Stimulated activated CD8-positive, alpha-beta memory T cell treated with anti-CD3 and anti-CD28 coated beads, Interleukin-2, amount 100 ng/mL, for 1 hour (primary cell): Measurements from ENCODE around the gene PPP1R14D.

Experiments
- DNase-seq, 2 donors: peaks; one replicate each; pipeline ENCODE4 v3.0.0-alpha.2; 2020; ENCODE audit warnings: low read depth in 2 of 2

PPP1R14D gene

GRCh38 chr15:40819048-40819447 lies 9.5 kb downstream of the PPP1R14D start:
- no peak for DNase-seq

- no peak for DNase-seq
These were observed 13.3 kb downstream of the PPP1R14D start for GRCh38 chr15:40815042-40815698.

- DNase-seq: no peak
These were observed 15.6 kb downstream of the PPP1R14D start for GRCh38 chr15:40812721-40813425.

GRCh38 chr15:40808861-40809450 lies 19.6 kb downstream of the PPP1R14D start:
- no peak for DNase-seq

- no peak for DNase-seq
These were observed 20.5 kb downstream of the PPP1R14D start for GRCh38 chr15:40807888-40808461.

- DNase-seq: peak; percentile 86
These were observed 21.2 kb downstream of the PPP1R14D start, which contains the start of the genes DNAJC17 and ZFYVE19 for GRCh38 chr15:40807028-40807887. TSS of gene DNAJC17 (minus strand) at chr15:40807473. CDS start at chr15:40807446, 27 bp downstream. TSS of gene ZFYVE19 (plus strand) at chr15:40807089. CDS start at chr15:40807590, 501 bp downstream.

GRCh38 chr15:40806672-40807027 lies 21.9 kb downstream of the PPP1R14D start:
- no peak for DNase-seq

- DNase-seq: no peak
These were observed 24.8 kb downstream of the PPP1R14D start for GRCh38 chr15:40803688-40804087.

- no peak for DNase-seq
These were observed 25.4 kb downstream of the PPP1R14D start for GRCh38 chr15:40803076-40803475.

GRCh38 chr15:40799523-40799922 lies 29.0 kb downstream of the PPP1R14D start:
- DNase-seq: no peak

GRCh38 chr15:40796512-40796911 lies 32.0 kb downstream of the PPP1R14D start:
- DNase-seq: no peak

- no peak for DNase-seq
These were observed 32.5 kb downstream of the PPP1R14D start for GRCh38 chr15:40796041-40796440.

- no peak for DNase-seq
These were observed 35.1 kb downstream of the PPP1R14D start for GRCh38 chr15:40793216-40793989.

- no peak for DNase-seq
These were observed 36.1 kb downstream of the PPP1R14D start for GRCh38 chr15:40792394-40792793.

GRCh38 chr15:40790718-40791117 lies 37.8 kb downstream of the PPP1R14D start:
- no peak for DNase-seq

GRCh38 chr15:40789999-40790398 lies 38.5 kb downstream of the PPP1R14D start:
- no peak for DNase-seq

- DNase-seq: no peak
These were observed 39.4 kb downstream of the PPP1R14D start for GRCh38 chr15:40789119-40789518.

GRCh38 chr15:40787991-40788390 lies 40.5 kb downstream of the PPP1R14D start:
- DNase-seq: no peak

- no peak for DNase-seq
These were observed 41.1 kb downstream of the PPP1R14D start for GRCh38 chr15:40787344-40787841.

GRCh38 chr15:40785814-40786213 lies 42.7 kb downstream of the PPP1R14D start:
- DNase-seq: no peak

- no peak for DNase-seq
These were observed 43.3 kb downstream of the PPP1R14D start for GRCh38 chr15:40785164-40785563.
